ENCODE data around the gene GTPBP1. TPM values are rescaled to one million over a fixed set of nuclear protein-coding genes. Genes with fewer than 3 reads are reported as not detected.

Gene GTPBP1
- total and polyA plus RNA-seq, 2 of the 13 experiments (the other 11 are each of a cell fraction or from before 2014, with no cell fraction given) = 22.3 to 27.0 TPM

GRCh38 chr22:38744981-38745380 lies 39.2 kb downstream of the GTPBP1 start (continued):
- TF ChIP-seq MAX (IDR thresholded peaks at IDR 0.05) = peak; percentile 68
- no peak for TF ChIP-seq BORCS8-MEF2B (CRISPR knock-in tag; IDR thresholded peaks at IDR 0.05)
- peak; percentile 52; the same call in 1 of the 2 replicates for TF ChIP-seq ZNF431 (CRISPR knock-in tag; IDR thresholded peaks at IDR 0.05; ENCODE audit: borderline replicate concordance, low read depth)
- no peak for TF ChIP-seq ZNF34 (CRISPR knock-in tag; IDR thresholded peaks at IDR 0.05; ENCODE audit: borderline replicate concordance)
- peak; percentile 21 for TF ChIP-seq TEAD3 (CRISPR knock-in tag; optimal IDR thresholded peaks at IDR 0.05; ENCODE audit: borderline replicate concordance)
- no peak for TF ChIP-seq ZKSCAN8 (CRISPR knock-in tag; IDR thresholded peaks at IDR 0.05; ENCODE audit: borderline replicate concordance)
- peak; percentile 72; the same call in 1 of the 2 replicates for TF ChIP-seq ZBTB37 (CRISPR knock-in tag; IDR thresholded peaks at IDR 0.05)
- peak; percentile 80 for TF ChIP-seq ZBTB4 (CRISPR knock-in tag; IDR thresholded peaks at IDR 0.05; ENCODE audit: borderline replicate concordance)
- TF ChIP-seq ZMAT3 (CRISPR knock-in tag; conservative IDR thresholded peaks at IDR 0.05) = no peak
- no peak for TF ChIP-seq NFE2 (CRISPR knock-in tag; IDR thresholded peaks at IDR 0.05)
- TF ChIP-seq SAP130 (CRISPR knock-in tag; IDR thresholded peaks at IDR 0.05; ENCODE audit: low read depth) = peak; percentile 18; the same call in 1 of the 2 replicates
- no peak for TF ChIP-seq TAF1 (CRISPR knock-in tag; IDR thresholded peaks at IDR 0.05)
- TF ChIP-seq ZNF687 (CRISPR knock-in tag; IDR thresholded peaks at IDR 0.05) = peak; percentile 93
- no peak for TF ChIP-seq TMF1 (CRISPR knock-in tag; IDR thresholded peaks at IDR 0.05; ENCODE audit: low read depth)
- TF ChIP-seq MAFF (IDR thresholded peaks at IDR 0.05; ENCODE audit: low read depth, low read length) = no peak
- TF ChIP-seq MATR3 (CRISPR knock-in tag; IDR thresholded peaks at IDR 0.05) = no peak
- no peak for TF ChIP-seq ZNF740 (CRISPR knock-in tag; IDR thresholded peaks at IDR 0.05)
- no peak for TF ChIP-seq MED13 (CRISPR knock-in tag; IDR thresholded peaks at IDR 0.05)
- peak; percentile 51; the same call in 1 of the 2 replicates for TF ChIP-seq HOXA3 (CRISPR knock-in tag; IDR thresholded peaks at IDR 0.05)
- peak; percentile 88 for TF ChIP-seq TFAP4 (IDR thresholded peaks at IDR 0.05; ENCODE audit: borderline replicate concordance, low read depth)
- TF ChIP-seq DRAP1 (CRISPR knock-in tag; IDR thresholded peaks at IDR 0.05) = no peak
